Amniotic stem cell (primary cell): Measurements from ENCODE around the gene MYG1.
A peak's percentile ranks its signal among the peaks of the same experiment; 100 is the strongest.
"Not testable (repeated sequence)": the region's sequence is repeated elsewhere in the genome, so short reads cannot be mapped to it uniquely, and the experiment has no call there.

ENCODE experiments used
- DNase-seq: peaks from one replicate; lab custom pipeline; 2025; lab: John Stamatoyannopoulos, UW

MYG1 gene

DNA sequence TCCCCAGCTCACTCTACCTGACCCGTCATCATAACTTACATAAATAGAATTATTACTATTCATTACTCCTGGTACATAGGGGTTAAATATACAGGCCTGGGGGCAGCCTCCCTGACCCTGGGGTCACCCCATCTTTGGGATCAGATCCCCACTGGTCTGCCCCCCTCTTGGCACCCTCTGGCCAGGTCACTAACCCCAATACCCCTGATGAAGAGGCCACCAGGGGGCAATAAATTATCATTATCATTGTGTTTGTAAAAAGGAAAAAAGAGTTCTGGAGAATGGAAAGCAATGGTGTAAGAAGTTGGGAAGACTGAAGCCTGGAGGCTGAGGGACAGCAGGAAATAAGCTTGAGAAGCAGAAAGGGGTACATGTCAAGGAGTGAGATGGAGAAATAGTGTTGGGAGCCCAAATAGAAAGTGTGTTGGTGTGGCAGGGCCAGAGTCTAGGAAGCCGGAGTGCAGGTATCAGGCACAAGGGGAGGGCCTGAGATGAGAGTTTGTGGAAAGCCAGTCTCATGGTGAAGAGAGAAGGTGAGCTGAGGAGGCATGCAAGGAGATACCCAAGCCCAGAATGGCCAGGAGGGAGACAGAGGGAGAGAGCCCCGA is 28.0 kb downstream of the MYG1 start:
- DNase-seq = no peak

DNA sequence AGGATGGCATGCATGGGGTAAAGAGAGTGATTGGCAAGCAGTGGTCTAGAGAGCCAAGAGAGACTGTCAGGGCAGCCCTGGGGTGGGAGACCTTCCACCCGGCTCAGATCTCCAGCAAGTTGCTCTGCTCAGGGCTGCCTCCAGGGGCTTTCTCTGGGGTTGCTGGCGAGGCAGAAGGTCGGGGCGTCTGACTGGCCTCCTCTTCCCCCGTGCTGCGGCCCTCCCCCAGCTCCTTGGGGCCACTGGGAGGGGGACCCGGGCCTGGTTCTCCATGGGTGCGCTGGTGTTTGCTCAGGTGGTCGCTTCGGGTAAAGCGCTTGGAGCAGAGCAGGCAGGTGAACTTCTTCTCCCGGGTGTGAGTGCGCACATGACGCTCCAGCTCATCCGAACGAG is 28.5 kb downstream of the MYG1 start:
- no peak for DNase-seq

GRCh38 chr12:53330671-53331070 is 31.2 kb downstream of the MYG1 start:
- DNase-seq = no peak

- not testable (repeated sequence) for DNase-seq
Measured at GRCh38 chr12:53332339-53332738, 32.8 kb downstream of the MYG1 start.

DNA sequence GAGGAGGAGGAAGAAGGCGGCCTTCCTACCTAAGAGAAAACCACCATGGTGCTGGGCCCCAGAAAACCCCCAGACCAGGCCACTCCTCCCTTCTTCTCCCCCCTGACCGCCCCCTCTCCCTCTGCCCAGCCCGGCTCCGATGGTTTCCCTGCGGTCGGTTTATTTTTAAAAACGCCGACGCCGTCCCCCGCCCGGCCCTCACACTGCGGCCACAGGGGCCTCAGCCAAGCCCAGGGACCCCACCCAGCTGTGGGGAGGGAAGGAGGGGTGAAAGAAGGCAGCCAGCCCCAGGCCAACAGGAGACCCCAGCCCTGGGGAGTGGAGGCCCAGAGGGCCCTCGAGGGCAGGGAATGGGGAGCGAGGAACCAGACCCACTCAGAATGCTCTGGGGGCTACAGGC is 33.2 kb downstream of the MYG1 start:
- DNase-seq = no peak

GRCh38 chr12:53333289-53333688 is 33.8 kb downstream of the MYG1 start:
- DNase-seq = no peak

- DNase-seq = no peak
Measured at GRCh38 chr12:53333845-53334244, 34.4 kb downstream of the MYG1 start.

- DNase-seq = no peak
Measured at GRCh38 chr12:53334822-53335221, 35.3 kb downstream of the MYG1 start.

GRCh38 chr12:53336181-53336681 is 36.7 kb downstream of the MYG1 start, which contains the start of gene SP7:
Gene SP7, minus strand, starts transcription at chr12:53336354. Its CDS starts 708 bp downstream, at chr12:53335646.
- DNase-seq = no peak

DNA sequence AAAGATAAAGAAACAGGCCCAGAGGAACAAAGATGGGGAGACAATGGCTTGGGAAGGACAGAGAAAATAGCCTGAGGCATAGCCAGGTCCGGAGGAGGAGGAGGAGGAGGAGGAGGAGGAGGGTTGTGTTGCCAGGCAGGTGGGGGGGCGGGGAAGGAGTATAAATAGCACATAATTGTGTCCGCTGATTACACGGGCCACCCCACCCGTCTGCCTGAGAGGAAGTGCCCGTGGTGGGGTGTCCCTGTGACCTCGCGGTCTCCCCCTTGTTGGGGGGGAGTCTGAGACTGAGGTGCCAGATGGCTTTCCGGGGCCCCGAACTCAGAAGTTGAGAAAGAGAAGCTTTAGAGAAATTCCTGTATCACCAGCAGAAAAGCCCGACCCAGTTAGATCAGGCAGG is 38.5 kb downstream of the MYG1 start:
- no peak for DNase-seq

- DNase-seq = no peak
Measured at GRCh38 chr12:53338916-53339315, 39.4 kb downstream of the MYG1 start.

GRCh38 chr12:53340398-53340797 is 40.9 kb downstream of the MYG1 start:
- no peak for DNase-seq

DNA sequence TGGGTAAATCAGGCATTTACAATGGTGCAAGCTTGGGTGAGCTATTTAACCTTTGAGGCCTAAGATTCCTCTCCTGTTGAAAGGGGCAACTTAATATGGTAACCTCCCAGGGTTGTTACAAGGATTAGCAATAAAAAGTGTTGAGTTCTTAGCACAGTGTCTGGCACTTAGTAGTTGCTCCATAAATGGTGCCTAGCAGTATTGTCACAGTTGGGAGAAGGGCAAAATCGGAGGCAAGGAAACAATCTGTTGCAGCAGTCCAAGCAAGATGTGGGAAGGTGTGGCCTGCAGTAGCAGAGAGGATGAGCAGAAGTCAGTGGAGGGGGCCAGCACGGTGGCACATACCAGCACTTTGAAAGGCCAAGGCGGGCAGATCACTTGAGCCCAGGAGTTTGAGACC is 44.0 kb downstream of the MYG1 start:
- no peak for DNase-seq

GRCh38 chr12:53343969-53344368 is 44.5 kb downstream of the MYG1 start:
- DNase-seq = no peak

- DNase-seq = no peak
Measured at GRCh38 chr12:53344487-53344823, 45.0 kb downstream of the MYG1 start.

- peak; percentile 50 for DNase-seq
Measured at GRCh38 chr12:53344824-53345485, 45.5 kb downstream of the MYG1 start.

GRCh38 chr12:53345486-53346188 is 46.1 kb downstream of the MYG1 start:
- no peak for DNase-seq

DNA sequence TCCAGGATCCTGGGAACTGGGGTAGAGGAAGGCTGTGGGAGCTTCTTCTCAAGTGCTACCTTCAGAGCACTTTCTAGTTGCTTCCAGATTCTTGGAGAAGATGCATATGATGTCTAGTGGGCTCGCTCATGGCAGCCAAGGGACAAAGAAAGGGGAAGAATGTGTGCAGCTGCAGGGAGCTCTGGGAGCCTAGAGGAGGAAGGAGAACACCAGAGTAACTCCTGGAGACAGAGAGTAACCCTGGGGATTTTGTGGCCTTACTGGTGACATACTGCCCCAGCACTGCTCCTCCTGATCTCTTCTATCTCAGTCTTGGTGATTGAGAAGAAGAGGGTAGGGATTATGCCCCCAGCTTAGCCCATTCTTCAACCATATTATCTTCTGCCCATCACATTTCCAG is 47.0 kb downstream of the MYG1 start:
- no peak for DNase-seq

GRCh38 chr12:53347905-53348304 is 48.4 kb downstream of the MYG1 start:
- DNase-seq = no peak

DNA sequence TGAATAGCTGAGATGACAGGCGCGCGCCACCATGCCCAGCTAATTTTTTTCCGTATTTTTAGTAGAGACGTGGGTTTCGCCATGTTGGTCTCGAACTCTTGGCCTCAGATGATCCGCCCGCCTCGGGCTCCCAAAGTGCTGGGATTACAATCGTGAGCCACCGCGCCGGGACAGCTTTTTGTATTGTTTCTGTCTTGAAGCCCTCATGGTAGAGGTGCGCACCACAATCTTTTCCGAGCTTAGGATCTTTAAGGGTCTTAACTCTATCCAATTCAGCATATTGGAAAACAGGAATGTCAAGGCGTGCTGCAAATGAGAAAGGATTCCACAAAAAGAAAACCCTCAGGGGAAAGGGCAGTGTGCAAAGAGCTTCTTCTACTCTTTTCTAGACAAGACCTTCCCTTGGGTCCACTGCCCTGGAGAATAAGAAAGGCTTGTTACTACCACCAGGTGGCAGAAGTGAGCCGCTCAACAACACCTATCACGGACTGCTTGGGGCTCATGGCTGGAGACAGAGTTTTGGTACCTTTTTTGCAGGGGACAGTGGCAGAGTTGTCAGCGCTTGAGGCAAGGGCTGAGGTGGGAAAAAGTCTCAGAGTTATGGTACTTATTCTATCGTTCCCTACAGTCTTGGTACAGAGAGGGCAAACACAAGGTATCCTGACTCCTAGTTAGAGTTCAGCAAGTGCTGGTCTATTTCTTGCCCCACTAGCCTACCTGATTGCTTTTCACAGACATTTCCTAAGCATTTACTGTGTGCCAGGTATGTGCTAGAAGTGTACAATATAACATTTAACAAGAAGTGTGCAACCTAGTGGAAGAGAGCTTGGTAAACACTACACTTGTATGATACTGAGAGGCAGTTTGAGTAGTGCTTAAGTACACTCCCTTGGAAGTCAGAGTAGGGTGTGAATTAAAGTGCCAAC is 53.1 kb downstream of the MYG1 start:
- peak; percentile 46 for DNase-seq

DNA sequence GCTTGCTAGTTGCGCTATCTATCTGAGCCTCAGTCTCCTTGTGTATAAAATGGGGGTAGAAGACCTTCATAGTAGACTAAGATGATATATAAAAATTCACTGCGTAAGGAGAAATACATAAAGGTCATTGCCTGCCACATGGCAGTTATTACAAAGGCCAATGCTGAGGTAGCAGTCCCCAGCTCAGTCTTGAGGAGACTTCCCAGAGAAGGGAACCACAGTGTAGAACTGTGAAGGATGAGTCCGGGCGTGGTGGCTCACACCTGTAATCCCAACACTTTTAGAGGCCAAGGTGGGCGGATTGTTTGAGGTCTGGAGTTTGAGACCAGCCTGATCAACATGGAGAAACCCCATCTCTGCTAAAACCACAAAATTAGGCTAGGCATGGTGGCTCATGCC is 53.8 kb downstream of the MYG1 start:
- no peak for DNase-seq

DNA sequence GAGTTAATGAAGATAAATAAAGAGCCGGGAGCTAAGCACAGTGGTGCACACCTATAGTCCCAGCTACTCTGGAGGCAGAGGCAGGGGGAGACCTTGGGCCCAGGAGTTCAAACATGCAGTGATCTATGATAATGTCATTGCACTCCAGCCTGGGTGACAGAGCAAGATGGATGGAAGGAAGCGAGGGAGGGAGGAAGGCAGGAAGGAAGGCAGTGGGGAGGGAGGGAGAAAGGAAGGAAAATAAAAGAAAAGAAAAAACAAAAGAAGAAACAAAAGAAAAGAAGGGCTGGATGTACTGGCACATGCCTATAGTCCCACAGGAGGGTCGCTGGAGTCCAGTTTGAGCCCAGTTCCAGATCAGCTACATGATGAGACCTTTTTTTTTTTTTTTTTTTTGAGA is 55.6 kb downstream of the MYG1 start:
- DNase-seq = no peak
